Midbrain (tissue), 1 donor: ENCODE results near the gene NR4A2.
"Not testable (repeated sequence)": the region's sequence is repeated elsewhere in the genome, so short reads cannot be mapped to it uniquely, and the experiment has no call there.

Source experiments
- DNase-seq: peaks from one replicate; lab custom pipeline; 2025; lab: John Stamatoyannopoulos, UW

Gene NR4A2

DNA sequence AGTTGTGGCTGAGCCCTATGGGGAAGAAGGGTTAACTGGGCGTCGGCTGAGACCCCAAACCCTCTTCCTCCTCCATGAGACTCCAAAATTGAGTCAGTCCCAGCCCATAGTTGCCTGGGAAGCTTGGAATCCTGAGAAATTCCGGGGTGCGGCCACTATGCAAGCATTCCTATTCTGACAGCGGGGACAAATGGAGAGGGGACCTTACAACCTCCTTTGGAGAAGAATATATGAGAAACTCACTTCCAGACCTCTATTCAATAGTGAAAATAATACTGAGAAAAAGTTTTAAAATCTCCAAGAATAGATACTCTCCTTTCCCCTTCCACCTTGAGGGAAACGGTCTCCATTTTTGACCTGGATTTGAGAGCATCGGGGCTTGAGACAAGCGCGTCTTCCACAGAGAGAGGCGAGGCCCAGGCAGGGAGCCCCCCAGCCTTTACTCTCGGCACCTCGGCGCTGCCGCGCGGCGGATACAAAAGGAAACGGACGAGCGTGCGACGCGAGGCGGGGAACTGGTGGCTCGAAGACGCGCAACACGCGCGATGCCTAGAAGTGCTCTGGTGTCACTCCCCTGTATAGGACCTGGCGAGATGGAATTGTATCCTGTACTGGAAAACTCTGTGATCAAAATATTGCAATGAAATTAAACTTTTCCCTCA, 11.1 kb downstream of the NR4A2 start:
- DNase-seq = no peak

DNA sequence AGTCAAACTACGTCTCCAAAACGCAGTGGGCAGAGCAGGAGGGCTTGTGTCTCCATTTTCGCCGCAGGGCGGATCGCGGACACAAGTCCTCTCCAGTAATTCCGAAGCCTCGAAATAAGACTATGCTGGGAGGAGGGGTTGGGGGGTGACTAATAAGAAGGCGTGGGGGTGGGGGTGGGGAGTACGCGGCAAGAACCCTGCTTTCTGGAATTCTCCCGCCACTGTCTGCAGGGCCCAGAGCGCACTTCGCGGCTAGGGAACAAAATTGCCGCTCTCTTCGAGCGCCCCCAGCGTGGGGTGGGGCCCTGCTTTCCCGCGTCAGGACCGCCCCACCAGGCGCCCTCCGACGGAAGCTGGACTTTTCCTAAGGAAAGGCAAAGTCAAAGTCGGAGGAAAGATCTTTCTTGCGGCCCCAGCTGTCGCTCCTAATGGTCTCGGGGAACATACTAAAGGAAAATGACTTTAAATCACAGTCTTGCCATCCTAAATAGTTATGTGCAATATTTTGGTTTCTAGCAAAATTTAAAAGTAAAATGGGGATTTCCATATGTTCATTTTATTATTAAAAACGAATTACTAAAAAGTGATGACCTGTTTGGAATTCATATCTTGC, 11.9 kb downstream of the NR4A2 start:
- DNase-seq = no peak

GRCh38 chr2:156319811-156320485, 12.6 kb downstream of the NR4A2 start:
- DNase-seq = no peak

DNA sequence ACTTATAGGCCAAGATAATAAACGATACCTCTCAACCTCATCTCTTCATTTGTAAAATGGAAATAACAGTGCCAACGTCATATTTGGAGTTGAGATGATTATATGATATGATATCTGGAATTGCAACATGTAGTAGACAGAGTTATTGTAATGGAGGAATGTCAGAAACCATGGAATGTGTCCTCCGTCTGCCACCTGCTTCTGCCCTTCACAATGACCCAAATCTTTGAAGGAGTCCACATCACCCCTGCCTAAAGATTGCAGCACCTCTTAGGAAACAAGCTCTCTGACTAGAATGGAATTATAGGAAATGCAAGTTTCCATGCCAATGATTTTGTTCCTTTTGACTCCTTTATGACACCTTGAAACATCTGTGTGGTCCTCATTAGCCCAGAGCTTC, 14.9 kb downstream of the NR4A2 start:
- no peak for DNase-seq

DNA sequence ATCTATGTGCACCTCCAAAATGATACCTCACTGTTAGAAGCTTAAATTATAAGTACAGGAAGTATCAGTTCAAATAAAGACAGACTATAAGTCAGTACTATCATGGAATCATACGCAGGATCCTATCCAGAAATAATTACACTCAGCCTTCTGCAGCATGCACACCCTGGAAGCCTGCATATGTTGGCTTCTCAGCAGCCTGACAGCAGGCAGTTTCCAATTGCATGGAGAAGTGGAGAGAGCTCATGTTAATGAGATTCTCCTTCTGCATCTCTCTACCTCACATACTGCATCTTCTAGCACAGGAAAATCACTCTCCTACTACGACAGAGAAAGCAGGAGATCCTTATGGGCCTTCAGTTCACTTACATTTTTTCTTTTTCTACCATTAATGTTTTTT, 20.5 kb downstream of the NR4A2 start:
- DNase-seq = no peak

DNA sequence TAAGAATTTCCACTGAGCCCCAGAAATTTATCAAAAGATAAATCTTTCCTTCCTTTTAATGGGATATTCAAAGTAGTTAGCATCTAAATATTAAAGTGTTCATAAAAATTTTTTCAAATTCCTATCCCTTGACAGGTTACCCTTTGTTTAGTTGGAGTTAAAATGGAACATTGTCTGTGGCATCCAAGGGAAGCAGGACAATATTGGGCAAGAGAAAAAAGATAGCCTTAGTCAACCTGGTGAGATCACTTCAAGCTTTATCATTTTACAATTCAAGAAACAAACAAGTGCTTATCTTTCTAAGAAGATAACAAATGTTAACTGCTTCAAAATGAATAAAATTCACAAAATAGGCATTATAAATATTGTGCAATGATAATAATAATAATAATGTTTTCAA, 21.7 kb downstream of the NR4A2 start:
- no peak for DNase-seq

DNA sequence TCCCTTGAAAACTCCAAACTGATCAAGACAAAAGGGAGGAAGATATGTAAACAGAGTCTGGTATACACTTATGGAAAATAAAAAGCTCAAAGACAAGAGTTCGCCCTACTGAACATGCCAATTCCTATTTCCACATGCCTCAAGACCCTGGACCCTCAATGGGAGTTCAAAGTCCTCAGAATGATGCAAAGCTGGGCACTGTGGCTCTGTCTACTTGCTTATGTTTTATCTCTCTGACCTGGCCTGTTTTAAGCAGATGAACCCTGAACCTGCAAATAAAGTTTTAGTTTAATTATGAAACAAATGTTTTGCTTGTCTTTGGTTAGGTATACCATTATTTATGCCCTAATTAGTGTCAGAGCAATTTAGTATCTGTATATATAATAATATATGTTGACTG, 22.6 kb downstream of the NR4A2 start:
- no peak for DNase-seq

- DNase-seq = no peak
Measured at GRCh38 chr2:156309167-156309566, 23.4 kb downstream of the NR4A2 start.

DNA sequence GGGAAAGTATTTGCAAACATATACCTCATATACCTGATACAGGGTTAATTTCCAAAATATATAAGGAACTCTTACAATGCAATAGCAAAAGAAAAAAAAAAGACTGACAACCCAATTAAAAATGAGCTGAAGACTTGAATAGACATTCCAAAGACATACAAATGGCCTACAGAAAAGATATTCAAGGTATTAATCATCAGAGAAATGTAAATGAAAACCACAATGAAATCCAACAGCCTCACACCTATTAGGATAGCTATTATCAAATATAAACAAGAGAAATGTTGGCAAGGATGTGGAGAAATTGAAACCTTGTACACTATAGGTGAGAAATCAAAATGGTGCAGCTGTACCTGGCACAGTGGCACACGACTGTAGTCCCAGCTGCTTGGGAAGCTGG, 25.7 kb downstream of the NR4A2 start:
- no peak for DNase-seq

DNA sequence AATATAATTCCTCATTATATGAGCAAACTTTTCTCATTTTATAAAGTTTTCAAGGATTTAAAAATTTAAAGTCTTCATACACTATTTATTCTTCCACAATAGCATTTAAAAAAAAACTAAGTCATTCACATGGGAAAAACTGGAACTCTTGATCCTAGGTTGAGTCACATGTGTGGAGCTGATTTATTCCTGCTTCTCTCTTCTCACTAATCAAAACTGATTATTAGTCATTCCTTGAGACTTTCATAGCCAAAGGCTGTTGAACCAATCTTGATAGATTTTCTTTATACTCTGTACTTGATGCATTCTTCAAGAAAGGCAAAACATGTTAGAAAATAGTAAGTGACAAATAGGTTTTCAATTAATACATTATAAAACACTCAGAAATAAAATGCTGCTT, 27.4 kb downstream of the NR4A2 start:
- no peak for DNase-seq

GRCh38 chr2:156300337-156300736, 32.2 kb downstream of the NR4A2 start:
- no peak for DNase-seq

DNA sequence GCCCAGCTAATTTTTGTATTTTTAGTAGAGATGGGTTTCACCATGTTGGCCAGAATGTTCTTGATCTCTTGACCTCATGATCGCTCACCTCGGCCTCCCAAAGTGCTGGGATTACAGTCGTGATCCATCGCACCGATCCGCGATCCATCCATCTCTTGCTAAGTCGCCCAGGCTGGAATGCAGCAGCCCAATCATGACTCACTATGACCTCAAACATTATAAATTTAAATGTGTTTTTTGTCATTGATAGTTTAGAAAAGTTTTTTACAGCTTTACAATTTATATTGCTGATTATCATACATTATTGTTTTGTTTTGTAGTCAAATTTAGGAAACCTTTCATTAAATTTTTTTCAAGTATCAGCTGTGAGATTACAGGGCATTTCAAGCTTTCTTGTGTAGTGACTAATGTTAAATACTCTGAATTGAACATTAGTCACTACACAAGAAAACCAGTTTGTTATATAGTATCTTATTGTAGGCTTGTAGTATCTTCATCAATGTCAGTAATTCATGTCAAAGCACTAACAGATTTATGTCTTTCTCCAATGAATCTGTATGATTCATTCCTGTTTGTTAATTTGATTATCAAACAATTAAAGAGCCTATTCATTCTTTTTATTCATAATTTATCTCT, 37.5 kb downstream of the NR4A2 start:
- no peak for DNase-seq

DNA sequence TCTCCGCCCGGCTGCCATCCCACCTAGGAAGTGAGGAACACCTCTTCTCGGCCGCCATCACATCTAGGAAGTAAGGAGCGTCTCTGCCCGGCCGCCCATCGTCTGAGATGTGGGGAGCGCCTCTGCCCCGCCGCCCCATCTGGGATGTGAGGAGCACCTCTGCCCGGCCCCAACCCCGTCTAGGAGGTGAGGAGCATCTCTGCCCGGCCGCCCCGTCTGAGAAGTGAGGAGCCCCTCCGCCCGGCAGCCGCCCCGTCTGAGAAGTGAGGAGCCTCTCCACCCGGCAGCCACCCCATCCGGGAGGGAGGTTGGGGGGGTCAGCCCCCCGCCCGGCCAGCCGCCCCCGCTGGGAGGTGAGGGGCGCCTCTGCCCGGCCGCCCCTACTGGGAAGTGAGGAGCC, 39.1 kb downstream of the NR4A2 start:
- not testable (repeated sequence) for DNase-seq

GRCh38 chr2:156279446-156280150, 52.9 kb downstream of the NR4A2 start:
- DNase-seq = no peak
